H1 (cell line): ENCODE results near the gene ATP11C. TPM values are rescaled to one million over a fixed set of nuclear protein-coding genes. Genes with fewer than 3 reads are reported as not detected.

ENCODE experiments used
- CREB1 ChIP-seq: IDR thresholded peaks from 2 replicates; pipeline ENCODE4 v1.6.1; 2012; ENCODE audit warnings: inconsistent platforms
- EGR1 ChIP-seq: IDR thresholded peaks from 2 replicates; pipeline ENCODE4 v1.6.1; 2011; ENCODE audit warnings: low read depth, low read length, borderline replicate concordance
- PHF8 ChIP-seq: fragments of 200-600 bp; sonication (generic); conservative IDR thresholded peaks from 2 replicates; pipeline ENCODE4 v1.7.1; 2012; ENCODE audit warnings: low read depth, mild to moderate bottlenecking, inconsistent platforms, low read length, moderate library complexity
- RAD21 ChIP-seq, 2 experiments: IDR thresholded peaks in 1 of 2; conservative IDR thresholded peaks in 1 of 2; 2 replicates each; pipeline ENCODE4 v1.6.1; 2011; ENCODE audit warnings: low read depth in 2 of 2, low read length in 2 of 2, improper control_type of control experiment in 1 of 2, inconsistent platforms in 1 of 2, mild to moderate bottlenecking in 1 of 2, moderate library complexity in 1 of 2
- polyA plus RNA-seq, 7 experiments: library from polyadenylated mRNA; depleted of rRNA in 3 of 7; stranded (reverse) in 5 of 7; unstranded in 2 of 7; fragments of >200 nt in 5 of 7; fragments of 200-250 nt in 2 of 7; gene quantifications; 1 replicate in 5 of 7; 2 replicates in 1 of 7; 4 replicates in 1 of 7; pipeline versions ENCODE4 v1.2.1 to v1.2.3, GENCODE V29; 2011 to 2013; ENCODE audit warnings: missing spikeins in 2 of 7, mixed read lengths in 2 of 7
- total RNA-seq: library from RNA; stranded (reverse); fragmentation: NEBNext Ultra II Directional; extraction: Animal tissue kit (Norgen Biotek cat#: 25700); gene quantifications from 2 replicates; pipeline ENCODE4 v1.2.1, GENCODE V29; 2021

The ATP11C gene
- total and polyA plus RNA-seq, 2 of the 8 experiments (the other 6 are each of a cell fraction or from before 2014, with no cell fraction given) = 14.7 to 52.1 TPM

DNA sequence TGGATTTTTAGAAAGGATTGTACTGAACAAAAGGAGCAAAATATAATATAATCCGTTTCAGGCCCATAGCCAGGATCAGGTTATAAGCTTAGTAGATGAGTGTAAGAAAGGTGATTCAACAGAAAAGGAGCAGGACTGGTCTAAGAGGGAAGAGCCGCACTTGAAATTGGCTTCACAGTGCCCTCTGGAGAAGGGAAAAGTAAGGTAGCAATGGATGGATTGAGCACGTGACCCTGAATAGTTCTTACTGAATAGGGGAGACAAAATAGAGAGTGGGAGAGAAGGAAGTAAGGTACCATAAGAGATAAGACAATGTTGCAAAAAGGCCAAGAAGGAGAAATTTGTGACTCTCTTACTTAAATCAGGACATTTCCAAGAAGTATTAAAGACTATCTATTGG is 16.9 kb upstream of the ATP11C start (continued):
- TF ChIP-seq CREB1 (no peak), RAD21 (IDR thresholded peaks at IDR 0.05 in 1 of 2, conservative IDR thresholded peaks at IDR 0.05 in 1 of 2; ENCODE audit: low read depth in 2 of 2, low read length in 2 of 2) (peak; percentile 41 to 46; a peak in 3 of 4 replicates), PHF8 (no peak), EGR1 (no peak)
